ENCODE results near the gene TIGD6.

DNA sequence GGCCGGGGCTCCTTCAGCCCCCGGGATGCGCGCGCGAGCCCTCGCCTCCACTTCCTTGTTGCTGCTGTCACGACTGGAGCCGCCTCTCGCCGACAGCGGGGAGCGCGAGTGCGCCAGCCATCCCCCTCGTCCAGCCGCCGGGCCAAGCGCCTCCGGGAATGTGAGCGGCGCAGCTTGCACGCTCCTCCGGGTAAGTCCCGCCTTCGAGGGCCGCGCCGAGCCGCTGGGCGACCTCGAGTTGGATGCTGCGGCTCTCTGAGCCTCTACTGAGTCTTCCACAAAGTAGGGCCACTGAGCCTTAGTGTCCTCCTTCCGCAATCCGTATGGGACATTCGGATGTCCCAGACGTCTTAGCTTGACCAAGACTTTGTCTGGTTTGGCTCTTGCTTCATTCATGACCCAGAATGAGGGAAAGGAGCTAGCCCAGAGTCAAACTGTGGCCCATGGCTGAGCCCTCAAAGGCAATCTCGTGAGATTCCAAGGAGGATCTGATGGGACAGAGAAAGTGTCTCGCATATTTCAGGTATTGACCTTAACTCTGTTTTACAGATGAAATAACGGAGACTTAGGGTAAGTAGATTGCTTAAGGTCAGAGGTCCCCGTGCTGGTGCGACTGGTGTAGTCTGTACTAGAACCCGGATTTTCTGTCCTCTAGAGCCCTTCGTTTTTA, 671 bp upstream of the TIGD6 start:
- TF ChIP-seq, protein P1, sequence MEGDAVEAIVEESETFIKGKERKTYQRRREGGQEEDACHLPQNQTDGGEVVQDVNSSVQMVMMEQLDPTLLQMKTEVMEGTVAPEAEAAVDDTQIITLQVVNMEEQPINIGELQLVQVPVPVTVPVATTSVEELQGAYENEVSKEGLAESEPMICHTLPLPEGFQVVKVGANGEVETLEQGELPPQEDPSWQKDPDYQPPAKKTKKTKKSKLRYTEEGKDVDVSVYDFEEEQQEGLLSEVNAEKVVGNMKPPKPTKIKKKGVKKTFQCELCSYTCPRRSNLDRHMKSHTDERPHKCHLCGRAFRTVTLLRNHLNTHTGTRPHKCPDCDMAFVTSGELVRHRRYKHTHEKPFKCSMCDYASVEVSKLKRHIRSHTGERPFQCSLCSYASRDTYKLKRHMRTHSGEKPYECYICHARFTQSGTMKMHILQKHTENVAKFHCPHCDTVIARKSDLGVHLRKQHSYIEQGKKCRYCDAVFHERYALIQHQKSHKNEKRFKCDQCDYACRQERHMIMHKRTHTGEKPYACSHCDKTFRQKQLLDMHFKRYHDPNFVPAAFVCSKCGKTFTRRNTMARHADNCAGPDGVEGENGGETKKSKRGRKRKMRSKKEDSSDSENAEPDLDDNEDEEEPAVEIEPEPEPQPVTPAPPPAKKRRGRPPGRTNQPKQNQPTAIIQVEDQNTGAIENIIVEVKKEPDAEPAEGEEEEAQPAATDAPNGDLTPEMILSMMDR (IDR thresholded peaks at IDR 0.05), result no peak
- TF ChIP-seq EZH2 (IDR thresholded peaks at IDR 0.05), result no peak

All from neural progenitor cell (in vitro differentiated cells).